ENCODE results near the gene MNAT1. TPM values are rescaled to one million over a fixed set of nuclear protein-coding genes. Genes with fewer than 3 reads are reported as not detected.

Gene MNAT1
- total and polyA plus RNA-seq, 4 donors, result 16.7 to 85.5 (median 21.6) TPM

DNA sequence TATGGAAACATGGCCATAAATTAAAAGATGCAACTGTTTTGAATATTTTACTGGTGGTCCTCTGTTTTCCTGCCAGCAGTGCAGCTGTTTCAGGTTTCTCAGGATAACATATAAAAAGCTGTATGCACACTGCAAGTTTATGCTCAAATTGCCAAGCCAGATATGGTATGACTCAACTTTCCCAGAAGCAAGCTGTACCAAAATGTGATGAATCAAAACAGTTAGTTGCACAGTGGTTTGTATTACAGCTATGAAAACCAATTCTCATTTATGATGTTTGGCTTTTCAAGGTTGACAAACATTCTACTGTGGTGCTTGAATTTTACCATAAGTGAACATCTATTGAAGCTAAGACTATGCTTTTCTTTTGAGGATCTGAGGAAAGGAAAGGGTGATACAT is 230.8 kb downstream of the MNAT1 start:
- H3K9me3 ChIP-seq (ENCODE audit: control insufficient read depth in 4 of 4, insufficient read depth in 3 of 4, low read length in 3 of 4), result no peaks in the 10 kb centered on the region
- no peaks in the 10 kb centered on the region for H3K27me3 ChIP-seq (ENCODE audit: control insufficient read depth in 3 of 3, insufficient read depth in 3 of 3, low read length in 2 of 3)
- H3K4me3 ChIP-seq, result no peak overlapping the region
- no peaks in the 10 kb centered on the region for H3K36me3 ChIP-seq (ENCODE audit: control insufficient read depth in 4 of 4, insufficient read depth in 4 of 4, low read length in 4 of 4)
- H3K27ac ChIP-seq (ENCODE audit: low read depth in 1 of 2, low read length in 1 of 2), result no peak overlapping the region
- DNase-seq, result peak in 2 of 3 donors; percentile 47 to 58
- TF ChIP-seq, protein P1, sequence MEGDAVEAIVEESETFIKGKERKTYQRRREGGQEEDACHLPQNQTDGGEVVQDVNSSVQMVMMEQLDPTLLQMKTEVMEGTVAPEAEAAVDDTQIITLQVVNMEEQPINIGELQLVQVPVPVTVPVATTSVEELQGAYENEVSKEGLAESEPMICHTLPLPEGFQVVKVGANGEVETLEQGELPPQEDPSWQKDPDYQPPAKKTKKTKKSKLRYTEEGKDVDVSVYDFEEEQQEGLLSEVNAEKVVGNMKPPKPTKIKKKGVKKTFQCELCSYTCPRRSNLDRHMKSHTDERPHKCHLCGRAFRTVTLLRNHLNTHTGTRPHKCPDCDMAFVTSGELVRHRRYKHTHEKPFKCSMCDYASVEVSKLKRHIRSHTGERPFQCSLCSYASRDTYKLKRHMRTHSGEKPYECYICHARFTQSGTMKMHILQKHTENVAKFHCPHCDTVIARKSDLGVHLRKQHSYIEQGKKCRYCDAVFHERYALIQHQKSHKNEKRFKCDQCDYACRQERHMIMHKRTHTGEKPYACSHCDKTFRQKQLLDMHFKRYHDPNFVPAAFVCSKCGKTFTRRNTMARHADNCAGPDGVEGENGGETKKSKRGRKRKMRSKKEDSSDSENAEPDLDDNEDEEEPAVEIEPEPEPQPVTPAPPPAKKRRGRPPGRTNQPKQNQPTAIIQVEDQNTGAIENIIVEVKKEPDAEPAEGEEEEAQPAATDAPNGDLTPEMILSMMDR (IDR thresholded peaks at IDR 0.05; ENCODE audit: control extremely low read depth, extremely low read depth), result no peak
- ATAC-seq (ENCODE audit: insufficient read depth, low FRiP score), result no peak
- H3K9ac ChIP-seq (ENCODE audit: insufficient read depth in 1 of 2, low read length in 2 of 2), result no peak overlapping the region
- H3K4me1 ChIP-seq (ENCODE audit: control insufficient read depth in 5 of 5, insufficient read depth in 5 of 5, low read length in 5 of 5), result peaks cover 0 to 12% (median 4%) of the 10 kb centered on the region in 5 donors

GRCh38 chr14:60968099-60968498 is 233.5 kb downstream of the MNAT1 start:
- no peak overlapping the region for H3K4me3 ChIP-seq
- no peaks in the 10 kb centered on the region for H3K9me3 ChIP-seq (ENCODE audit: control insufficient read depth in 4 of 4, insufficient read depth in 3 of 4, low read length in 3 of 4)
- WGBS, 2 donors, result 91 to 92% methylated on average over 1 of the region's 1 CpG
- TF ChIP-seq, protein P1 (IDR thresholded peaks at IDR 0.05; ENCODE audit: control extremely low read depth, extremely low read depth), result no peak
- DNase-seq, result no peak
- no peaks in the 10 kb centered on the region for H3K36me3 ChIP-seq (ENCODE audit: control insufficient read depth in 4 of 4, insufficient read depth in 4 of 4, low read length in 4 of 4)
- peaks cover 0 to 16% (median 4%) of the 10 kb centered on the region in 5 donors for H3K4me1 ChIP-seq (ENCODE audit: control insufficient read depth in 5 of 5, insufficient read depth in 5 of 5, low read length in 5 of 5)
- H3K9ac ChIP-seq (ENCODE audit: insufficient read depth in 1 of 2, low read length in 2 of 2), result no peak overlapping the region
- H3K27me3 ChIP-seq (ENCODE audit: control insufficient read depth in 3 of 3, insufficient read depth in 3 of 3, low read length in 2 of 3), result no peaks in the 10 kb centered on the region
- H3K27ac ChIP-seq (ENCODE audit: low read depth in 1 of 2, low read length in 1 of 2), result no peak overlapping the region
- no peak for ATAC-seq (ENCODE audit: insufficient read depth, low FRiP score)

DNA sequence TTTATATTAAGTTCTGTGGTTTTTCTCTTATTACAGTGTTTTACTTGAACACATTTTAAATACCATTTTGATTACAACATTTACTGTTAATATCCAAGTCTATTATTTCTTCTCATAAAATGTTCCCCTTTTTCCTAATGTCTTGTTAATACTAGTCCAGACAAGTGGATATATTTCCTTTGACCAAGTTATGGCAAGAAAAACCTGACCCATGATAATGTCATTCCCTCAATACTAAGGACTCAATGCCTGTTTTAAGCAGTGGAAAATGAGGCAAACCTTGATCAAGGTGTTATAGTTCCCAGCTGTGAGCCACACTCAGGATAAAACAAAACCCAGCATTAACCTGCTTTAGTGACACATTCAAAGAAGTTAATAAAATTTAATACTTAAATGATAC is 234.1 kb downstream of the MNAT1 start:
- no peak overlapping the region for H3K27ac ChIP-seq (ENCODE audit: low read depth in 1 of 2, low read length in 1 of 2)
- DNase-seq (no peak), ATAC-seq (ENCODE audit: insufficient read depth, low FRiP score) (no peak)
- H3K9me3 ChIP-seq (ENCODE audit: control insufficient read depth in 4 of 4, insufficient read depth in 3 of 4, low read length in 3 of 4), result no peaks in the 10 kb centered on the region
- H3K36me3 ChIP-seq (ENCODE audit: control insufficient read depth in 4 of 4, insufficient read depth in 4 of 4, low read length in 4 of 4), result peaks cover 0 to 3% (median 0%) of the 10 kb centered on the region in 4 donors
- H3K27me3 ChIP-seq (ENCODE audit: control insufficient read depth in 3 of 3, insufficient read depth in 3 of 3, low read length in 2 of 3), result no peaks in the 10 kb centered on the region
- TF ChIP-seq, protein P1 (IDR thresholded peaks at IDR 0.05; ENCODE audit: control extremely low read depth, extremely low read depth), result no peak
- H3K4me1 ChIP-seq (ENCODE audit: control insufficient read depth in 5 of 5, insufficient read depth in 5 of 5, low read length in 5 of 5), result peaks cover 0 to 16% (median 4%) of the 10 kb centered on the region in 5 donors
- H3K4me3 ChIP-seq, result no peak overlapping the region
- H3K9ac ChIP-seq (ENCODE audit: insufficient read depth in 1 of 2, low read length in 2 of 2), result no peak overlapping the region

- ATAC-seq (ENCODE audit: insufficient read depth, low FRiP score) (no peak), DNase-seq (no peak)
- no peak overlapping the region for H3K27ac ChIP-seq (ENCODE audit: low read depth in 1 of 2, low read length in 1 of 2)
- H3K27me3 ChIP-seq (ENCODE audit: control insufficient read depth in 3 of 3, insufficient read depth in 3 of 3, low read length in 2 of 3), result no peaks in the 10 kb centered on the region
- H3K4me3 ChIP-seq, result no peak overlapping the region
- WGBS, 2 donors, result 81 to 88% methylated on average over 2 of the region's 2 CpGs
- TF ChIP-seq, protein P1 (IDR thresholded peaks at IDR 0.05; ENCODE audit: control extremely low read depth, extremely low read depth), result no peak
- peaks cover 0 to 14% (median 3%) of the 10 kb centered on the region in 5 donors for H3K4me1 ChIP-seq (ENCODE audit: control insufficient read depth in 5 of 5, insufficient read depth in 5 of 5, low read length in 5 of 5)
- H3K9me3 ChIP-seq (ENCODE audit: control insufficient read depth in 4 of 4, insufficient read depth in 3 of 4, low read length in 3 of 4), result no peaks in the 10 kb centered on the region
- H3K36me3 ChIP-seq (ENCODE audit: control insufficient read depth in 4 of 4, insufficient read depth in 4 of 4, low read length in 4 of 4), result peaks cover 0 to 3% (median 0%) of the 10 kb centered on the region in 4 donors
- no peak overlapping the region for H3K9ac ChIP-seq (ENCODE audit: insufficient read depth in 1 of 2, low read length in 2 of 2)
These were observed 235.6 kb downstream of the MNAT1 start for GRCh38 chr14:60970146-60970545.

Measured in lung (tissue), 12 donors.